Stimulated activated CD4-positive, alpha-beta T cell treated with anti-CD3 and anti-CD28 coated beads, Interleukin-4, amount 100 ng/mL, for 24 hours (primary cell): ENCODE results near the gene PHRF1.

Source experiments
- DNase-seq: peaks from one replicate; pipeline ENCODE4 v3.0.0-alpha.2; 2020

Gene PHRF1

DNA sequence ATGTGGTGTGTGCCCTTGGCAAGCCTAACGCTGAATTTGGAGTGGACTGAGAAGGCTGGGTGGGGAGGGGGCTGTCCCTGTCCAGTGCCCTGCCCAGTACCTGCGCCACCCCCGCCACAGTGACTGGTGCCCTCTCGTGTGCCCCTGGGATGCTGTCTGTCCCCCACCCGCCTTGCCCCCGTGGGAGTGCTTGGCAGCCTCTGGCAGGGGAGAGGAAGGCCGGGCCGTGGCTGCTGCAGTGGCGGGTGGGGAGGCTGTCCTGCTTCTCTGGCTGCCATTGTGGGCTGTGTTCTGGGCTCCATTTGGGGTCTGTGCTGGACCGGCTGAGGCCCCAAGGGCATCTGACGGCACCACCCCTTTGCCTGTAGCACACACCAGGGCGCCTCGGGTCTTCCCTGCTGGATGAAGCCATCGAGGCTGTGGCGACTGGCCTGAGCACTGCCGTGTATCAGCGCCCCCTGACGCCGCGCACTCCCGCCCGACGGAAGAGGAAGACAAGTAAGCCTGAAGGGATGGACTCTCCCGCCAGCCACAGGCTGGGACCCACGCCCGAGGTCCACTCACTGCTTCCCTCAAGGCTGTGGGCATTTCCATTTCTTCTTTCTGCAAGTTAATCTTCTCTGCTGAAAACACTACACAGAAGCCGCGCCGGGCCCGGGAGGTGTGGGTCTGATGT is 21.9 kb downstream of the PHRF1 start:
- no peak for DNase-seq

DNA sequence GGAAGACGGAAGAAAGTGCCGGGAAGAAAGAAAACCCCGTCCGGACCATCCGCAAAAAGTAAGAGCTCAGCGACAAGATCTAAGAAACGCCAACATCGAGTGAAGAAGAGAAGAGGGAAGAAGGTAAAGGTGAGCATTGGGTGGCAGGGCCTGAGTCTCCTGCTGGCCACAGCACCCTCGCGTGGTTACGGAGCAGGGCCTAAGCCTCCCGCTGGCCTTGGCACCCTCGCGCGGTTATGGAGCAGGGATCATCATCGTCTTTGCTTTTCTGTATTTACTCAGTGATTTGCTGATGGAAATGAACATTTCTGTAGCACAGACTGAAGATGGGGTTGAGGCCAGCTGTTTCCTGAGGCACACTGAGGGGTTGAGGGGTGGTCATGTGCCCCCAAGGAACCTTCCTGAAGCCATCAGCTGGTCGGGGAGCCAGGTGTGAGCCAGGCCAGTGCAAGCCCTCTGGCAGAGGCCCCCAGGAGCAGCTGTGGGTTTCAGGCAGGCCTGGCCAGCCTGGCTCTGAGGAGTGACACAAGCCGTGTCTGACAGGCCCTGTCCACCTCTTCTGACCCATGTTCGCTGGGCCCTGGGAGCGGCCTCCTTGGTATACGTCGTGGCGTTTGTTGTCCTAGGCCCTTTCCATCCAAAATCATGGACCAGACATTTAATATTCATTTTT is 25.4 kb downstream of the PHRF1 start:
- no peak for DNase-seq

DNA sequence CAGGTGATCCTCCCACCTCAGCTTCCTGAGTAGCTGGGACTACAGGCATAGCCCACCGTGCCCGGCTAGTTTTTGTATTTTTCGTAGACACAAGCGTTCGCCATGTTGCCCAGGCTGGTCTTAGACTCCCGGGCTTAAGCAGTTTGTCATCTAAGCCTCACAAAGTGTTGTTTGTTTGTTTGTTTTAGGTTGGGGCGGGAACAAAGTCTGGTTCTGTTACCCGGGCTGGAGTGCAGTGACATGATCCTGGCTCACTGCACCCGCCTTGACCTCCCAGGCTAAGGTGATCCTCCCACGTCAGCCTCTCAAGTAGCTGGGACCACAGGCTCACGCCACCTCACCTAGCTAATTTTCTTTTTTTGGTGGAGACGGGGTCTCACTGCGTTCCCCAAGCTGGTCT is 26.9 kb downstream of the PHRF1 start:
- DNase-seq: no peak

DNA sequence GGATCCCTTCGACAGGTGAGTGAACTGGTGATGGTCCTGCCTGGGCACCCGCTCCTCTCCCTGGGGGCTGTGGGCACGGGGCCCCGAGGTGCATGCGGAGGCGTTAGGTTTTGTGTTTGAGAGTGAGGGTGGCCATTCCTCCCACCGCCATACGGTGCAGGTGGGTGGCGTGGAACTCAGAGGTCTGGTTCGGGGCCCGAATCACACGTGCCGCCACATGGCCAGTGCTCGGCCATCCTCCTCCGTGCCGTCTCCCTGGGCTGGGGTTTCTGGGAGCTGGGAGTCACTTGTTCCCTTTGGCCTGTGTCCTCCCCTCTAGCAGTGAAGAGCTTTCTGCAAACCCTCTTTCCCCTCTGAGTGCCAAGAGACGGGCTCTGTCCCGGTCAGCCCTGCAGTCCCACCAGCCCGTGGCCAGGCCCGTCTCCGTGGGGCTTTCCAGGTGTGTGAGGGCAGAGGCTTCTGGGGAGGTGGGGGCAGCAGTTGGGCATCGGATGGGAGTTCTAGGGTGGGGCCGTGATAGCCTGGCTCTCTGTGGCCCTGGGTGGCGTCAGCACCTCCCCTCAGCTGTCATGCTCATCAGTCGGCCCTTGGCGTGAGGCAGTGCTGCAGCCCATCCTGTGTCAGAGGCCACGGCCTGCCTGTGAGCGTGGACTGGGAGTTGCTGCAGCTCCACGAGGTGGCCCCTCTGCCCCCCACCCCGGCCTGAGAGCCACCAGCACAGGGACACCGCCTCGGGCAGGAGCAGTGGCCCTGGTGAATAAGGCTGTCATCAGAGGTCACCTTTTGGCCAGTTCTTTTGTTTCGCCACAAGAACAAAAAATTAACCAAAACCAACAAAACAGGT is 29.2 kb downstream of the PHRF1 start:
- no peak for DNase-seq

DNA sequence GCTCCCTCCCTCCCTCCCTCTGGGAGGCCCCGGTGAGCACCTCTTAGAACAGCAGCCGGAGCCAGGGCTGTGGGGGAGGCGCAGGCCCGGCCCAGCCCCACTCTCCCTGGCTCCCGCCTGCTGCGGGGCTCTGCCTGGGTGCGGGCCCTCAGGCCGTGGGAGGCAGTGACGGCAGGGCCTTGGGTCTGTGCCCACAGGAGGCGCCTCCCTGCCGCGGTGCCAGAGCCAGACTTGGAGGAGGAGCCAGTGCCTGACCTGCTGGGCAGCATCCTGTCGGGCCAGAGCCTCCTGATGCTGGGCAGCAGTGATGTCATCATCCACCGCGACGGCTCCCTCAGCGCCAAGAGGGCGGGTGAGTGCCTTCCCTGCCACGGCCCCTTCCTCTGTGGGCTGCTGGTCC is 30.0 kb downstream of the PHRF1 start:
- no peak for DNase-seq

DNA sequence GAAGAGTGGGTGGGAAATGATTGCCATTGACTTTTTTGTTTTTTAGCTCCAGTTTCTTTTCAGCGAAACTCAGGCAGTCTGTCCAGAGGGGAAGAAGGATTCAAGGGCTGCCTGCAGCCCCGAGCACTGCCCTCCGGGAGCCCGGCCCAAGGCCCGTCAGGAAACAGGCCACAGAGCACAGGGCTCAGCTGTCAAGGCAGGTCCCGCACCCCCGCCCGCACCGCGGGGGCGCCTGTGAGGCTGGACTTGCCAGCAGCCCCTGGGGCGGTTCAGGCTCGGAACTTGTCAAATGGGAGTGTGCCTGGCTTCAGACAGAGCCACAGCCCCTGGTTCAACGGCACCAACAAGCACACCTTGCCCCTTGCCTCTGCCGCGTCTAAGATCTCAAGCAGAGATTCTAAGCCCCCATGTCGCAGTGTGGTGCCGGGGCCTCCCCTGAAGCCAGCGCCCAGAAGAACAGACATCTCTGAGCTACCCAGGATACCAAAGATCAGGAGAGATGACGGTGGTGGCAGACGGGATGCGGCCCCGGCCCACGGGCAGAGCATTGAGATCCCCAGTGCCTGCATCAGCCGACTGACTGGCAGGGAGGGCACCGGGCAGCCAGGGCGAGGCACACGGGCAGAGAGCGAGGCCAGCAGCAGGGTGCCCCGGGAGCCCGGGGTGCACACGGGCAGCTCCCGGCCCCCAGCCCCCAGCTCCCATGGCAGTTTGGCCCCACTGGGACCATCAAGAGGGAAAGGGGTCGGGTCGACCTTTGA is 30.9 kb downstream of the PHRF1 start:
- DNase-seq: no peak

DNA sequence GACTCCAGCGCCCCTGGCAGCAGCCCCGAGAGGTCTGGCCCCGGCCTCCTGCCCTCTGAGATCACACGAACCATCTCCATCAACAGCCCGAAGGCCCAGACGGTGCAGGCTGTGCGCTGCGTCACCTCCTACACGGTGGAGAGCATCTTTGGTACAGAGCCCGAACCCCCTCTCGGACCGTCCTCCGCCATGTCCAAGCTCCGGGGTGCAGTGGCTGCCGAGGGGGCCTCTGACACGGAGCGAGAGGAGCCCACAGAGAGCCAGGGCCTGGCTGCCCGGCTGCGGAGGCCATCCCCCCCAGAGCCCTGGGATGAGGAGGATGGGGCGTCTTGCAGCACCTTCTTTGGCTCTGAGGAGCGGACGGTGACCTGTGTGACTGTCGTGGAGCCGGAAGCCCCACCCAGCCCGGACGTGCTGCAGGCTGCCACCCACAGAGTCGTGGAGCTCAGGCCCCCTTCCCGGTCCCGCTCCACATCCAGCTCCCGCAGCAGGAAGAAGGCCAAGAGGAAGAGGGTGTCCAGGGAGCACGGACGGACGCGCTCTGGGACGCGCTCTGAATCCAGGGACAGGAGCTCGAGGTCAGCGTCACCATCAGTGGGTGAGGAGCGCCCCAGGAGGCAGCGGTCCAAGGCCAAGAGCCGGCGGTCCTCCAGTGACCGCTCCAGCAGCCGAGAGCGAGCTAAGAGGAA is 31.8 kb downstream of the PHRF1 start:
- DNase-seq: no peak

DNA sequence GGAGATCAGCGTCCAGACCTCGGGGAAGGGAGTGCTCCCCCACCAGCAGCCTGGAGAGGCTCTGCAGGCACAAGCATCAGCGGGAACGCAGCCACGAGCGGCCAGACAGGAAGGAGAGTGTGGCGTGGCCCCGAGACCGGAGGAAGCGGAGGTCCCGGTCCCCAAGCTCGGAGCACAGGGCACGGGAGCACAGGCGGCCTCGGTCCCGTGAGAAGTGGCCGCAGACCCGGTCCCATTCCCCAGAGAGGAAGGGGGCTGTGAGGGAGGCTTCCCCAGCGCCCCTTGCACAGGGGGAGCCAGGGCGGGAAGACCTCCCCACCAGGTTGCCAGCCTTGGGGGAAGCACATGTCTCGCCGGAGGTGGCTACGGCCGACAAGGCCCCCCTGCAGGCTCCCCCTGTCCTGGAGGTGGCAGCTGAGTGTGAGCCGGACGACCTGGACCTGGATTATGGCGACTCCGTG is 32.6 kb downstream of the PHRF1 start:
- no peak for DNase-seq

DNA sequence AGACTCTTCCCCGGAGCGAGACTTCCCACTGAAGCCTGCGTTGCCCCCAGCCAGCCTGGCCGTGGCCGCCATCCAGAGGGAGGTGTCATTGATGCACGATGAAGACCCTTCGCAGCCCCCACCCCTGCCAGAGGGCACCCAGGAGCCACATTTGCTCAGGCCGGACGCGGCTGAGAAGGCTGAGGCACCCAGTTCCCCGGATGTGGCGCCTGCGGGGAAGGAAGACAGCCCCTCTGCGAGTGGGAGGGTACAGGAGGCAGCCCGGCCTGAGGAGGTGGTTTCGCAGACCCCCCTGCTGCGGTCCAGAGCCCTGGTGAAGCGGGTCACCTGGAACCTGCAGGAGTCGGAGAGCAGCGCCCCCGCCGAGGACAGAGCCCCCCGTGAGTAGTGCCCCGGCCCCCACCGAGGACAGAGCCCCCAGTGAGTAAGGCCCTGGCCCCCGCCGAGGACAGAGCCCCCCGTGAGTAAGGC is 33.1 kb downstream of the PHRF1 start:
- DNase-seq: no peak

DNA sequence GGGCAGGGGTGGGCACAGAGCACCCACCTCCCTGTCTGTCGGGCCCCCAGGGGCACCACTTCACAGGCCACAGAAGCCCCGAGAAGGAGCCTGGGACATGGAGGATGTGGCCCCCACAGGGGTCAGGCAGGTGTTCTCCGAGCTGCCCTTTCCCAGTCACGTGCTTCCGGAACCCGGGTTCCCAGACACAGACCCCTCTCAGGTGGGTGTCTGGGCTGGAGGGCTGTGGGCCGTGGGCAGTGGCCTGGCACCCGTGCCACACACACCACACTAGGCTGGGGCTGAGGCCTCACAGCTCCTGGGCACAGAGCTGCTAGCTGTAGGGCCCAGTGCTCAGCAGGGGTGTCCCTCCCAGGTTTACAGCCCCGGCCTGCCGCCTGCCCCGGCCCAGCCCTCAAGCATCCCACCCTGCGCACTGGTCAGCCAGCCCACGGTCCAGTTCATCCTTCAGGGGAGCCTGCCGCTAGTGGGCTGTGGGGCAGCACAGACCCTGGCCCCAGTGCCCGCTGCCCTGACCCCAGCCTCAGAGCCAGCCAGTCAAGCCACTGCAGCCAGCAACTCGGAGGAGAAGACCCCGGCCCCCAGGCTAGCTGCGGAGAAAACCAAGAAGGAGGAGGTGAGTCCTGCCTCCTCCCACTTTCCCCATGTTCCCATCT is 34.0 kb downstream of the PHRF1 start:
- DNase-seq: no peak

DNA sequence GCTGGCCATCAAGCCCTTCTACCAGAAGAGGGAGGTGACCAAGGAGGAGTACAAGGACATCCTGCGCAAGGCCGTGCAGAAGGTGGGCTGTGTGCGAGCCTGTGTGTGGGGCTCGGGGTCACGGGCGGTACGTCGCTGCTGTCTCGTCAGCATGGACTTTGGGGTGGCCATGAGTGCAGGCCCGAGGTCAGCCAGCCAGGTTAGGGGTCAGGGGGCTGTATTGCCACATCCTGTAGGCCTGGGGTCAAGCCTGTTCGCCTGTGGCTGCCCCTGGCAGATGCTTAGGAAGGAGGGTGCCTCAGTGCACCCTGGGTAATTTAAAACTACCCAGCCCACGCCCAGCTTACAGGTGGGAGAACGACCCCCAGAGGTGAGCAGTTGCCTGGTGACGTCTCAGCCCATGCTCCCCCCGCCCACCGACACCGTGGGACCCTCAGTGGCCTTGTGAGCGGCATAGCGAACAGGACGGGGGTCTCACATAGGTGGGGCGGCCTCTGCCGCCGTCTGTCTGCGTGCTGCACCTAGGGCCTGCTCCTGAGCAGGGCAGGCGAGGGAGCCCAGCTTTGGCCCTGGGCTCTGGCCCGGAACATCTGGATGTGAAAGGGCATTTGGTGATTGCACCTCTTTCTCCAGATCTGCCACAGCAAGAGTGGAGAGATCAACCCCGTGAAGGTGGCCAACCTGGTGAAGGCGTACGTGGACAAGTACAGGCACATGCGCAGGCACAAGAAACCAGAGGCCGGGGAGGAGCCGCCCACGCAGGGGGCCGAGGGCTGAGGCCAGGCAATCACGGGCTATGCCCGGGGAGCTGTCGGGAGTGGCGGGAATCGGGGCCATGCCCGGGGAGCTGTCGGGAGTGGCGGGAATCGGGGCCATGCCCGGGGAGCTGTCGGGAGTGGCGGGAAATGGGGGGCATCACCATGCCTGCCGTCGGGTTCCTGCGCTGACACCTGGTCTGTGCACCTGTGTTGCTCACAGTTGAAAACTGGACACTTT is 35.0 kb downstream of the PHRF1 start:
- DNase-seq: no peak

DNA sequence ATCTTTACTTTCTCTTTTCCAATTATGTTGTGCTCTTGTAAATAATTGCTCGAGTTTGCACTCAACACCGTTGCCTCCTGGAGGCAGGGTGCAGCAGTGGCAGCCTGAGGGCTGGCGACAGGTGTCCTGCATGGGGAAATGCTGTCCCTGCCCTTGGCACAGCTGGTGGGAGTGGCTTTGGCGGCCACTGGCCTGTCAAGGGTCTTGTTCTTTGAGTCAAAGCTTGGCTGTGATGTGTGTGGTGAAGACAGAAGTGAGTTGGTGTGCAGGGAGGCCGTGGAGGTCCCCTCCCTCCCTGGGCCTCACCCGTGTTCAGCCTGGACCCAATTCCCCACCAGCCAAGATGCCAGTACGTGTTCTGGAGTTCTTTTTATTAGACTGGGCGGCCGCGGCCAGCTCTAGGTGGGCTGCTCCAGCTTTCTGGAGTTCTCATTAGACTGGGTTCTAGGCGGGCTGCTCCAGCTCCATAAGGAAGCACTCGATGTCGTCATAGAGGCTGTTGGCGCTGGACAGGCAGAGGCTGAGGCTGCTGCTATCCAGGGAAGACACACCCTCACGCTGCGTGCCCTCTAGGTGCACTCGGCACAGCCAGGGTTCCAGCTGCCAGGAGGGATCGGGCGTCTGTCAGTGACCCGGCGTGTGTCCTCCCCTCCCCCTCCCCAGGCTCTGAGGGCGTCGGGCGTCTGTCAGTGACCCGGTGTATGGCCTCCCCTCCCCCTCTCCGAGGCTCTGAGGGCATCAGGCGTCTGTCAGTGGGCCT is 36.1 kb downstream of the PHRF1 start:
- DNase-seq: no peak

DNA sequence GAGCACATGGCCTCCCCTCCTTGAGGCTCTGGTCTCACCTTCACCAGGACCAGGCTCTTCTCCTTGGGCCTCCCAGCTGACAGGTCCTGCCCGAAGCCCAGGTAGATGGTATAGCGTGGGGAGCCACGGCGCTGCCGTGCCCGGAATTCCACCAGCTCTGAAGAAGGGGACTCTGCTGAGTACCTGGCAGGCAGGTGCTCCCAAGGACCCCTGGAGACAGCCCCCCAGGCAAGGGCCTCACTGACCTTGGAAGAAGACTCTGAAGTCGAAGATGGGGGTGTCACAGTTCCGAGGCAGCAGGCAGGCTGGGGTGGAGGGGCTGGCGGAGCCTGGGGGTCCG is 36.7 kb downstream of the PHRF1 start:
- no peak for DNase-seq

DNA sequence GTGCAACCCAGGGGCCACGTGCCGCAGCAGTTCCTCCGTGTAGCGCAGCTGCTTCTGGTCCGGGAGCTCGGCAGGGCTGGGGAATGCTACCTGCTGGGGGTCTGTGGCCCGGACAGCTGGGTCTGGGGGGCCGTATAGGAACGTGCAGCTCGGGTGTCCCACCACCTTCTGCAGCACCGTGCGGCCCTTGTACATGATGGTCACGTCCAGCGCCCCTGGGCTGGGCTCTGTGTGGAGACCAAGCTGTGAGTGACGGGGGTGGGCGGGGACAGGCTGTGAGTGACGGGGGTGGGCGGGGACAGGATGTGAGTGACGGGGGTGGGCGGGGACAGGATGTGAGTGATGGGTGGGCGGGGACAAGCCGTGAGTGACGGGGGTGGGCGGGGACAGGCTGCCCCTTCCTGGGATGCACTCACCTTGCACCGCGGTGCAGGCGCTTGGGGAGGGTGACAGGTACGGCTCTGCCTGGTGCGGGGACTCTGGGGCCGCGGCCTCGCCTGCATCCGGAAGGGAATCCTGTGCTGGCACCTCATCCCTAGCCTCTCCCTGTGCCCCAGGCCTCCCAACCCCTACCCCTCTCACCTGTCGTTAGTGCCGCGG is 37.2 kb downstream of the PHRF1 start:
- peak; percentile 83 for DNase-seq

DNA sequence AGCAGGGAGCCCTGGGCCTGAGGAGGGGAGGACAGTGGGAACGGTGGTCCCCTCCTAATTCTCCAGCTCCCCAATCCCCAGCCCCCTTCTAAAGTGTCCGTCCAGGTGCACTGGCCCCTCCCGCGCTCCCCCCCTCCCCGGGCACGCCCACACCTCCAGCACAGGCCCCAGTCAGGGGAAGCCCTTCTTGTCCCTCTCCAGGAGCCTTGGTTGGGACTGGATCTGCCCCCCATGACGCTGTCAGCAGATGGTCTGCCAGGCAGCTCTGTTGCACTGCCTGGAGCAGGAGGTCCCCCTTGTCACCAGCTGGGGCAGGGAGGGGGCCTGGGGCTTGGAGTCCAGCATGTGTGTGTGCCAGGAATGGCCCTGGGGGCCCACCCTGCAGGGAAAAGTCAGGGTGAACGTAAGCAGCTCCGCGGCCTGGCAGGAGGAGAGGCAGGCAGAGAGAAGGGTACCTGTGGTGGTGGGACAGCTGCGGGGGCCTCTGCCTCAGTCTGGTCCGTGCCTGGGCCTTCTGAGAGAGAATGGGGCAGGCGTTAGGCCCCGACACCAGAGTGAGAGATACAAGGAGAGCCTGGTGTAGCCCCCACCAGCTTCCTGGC is 37.9 kb downstream of the PHRF1 start:
- DNase-seq: no peak

DNA sequence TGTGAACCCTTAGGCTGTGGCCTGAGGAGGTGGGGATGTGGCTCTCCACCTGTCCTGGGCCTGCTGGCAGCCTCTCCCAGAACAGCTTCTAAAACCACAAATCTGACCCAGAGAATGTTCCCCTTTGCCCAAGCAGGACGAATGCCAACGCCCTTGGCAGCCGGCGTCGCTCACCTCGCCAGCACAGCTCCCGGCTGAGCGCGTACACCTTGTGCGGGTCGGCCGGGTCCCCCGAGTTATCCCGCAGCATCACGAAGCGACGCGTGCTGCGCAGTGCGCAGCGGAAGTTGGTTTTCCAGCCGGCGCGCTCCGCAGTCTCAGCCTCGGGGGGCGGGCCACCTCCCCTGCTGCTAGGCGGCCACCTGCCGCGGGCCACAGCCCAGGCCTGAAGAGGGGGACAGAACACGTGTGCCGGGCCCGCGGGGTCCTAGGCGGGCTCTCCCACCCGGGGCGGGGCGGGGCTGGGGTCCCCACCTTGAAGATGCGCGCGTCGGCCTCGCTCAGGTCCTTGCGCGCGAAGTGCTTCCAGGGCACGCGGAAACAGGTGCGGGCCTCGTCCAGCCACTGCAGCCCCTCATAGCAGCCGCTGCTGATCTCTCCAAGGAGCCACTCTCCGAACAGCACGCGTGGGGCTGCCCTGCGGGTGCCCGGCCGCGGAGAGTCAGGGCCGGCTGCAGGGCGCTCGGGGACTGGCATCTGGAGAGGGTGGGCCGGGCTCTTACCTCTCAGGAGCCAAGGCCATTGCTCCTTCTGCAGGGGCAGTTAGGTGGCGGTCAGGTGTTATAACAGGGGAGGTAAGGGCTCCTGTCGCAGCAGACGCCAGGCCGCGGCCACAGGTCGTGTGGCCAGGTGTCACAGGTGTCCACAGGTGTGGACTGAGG is 38.6 kb downstream of the PHRF1 start:
- no peak for DNase-seq

DNA sequence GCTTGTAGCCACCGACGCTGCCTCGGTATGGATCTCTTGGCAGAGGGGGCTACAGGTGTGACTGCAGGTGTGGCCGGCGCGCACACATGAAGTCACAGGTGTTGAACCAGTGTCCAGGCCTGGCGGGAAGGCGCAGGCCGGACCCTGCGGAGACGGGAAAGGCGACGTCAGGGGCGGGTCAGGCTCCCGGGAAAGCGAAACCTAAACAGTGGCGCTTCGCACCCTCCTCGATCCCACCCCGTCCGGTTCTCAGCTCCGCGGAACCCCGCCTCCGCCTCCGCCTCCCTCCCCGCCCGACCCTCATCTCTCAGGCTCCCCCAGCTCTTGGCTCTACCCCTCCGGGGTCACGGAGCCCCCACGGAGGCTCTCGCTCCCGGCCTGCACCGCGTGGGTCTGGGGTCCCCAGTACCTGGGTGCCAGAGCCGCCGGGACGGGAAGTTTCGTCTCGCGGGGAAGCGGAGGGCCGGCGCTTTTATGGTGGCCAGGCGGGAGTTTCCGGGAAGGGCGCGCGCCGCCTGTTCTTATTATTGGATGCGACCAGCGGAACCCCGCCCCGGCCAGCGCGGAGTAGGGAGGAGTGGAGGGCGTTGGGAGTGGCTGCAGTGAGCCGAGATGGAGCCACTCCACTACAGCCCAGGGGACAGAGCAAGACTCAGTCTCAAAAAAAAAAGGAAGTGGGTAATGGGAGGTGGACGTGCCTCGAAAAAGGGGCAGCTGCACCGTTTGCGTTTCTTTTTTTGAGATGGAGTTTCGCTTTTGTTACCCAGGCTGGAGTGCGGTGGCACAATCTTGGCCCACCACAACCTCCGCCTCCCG is 39.4 kb downstream of the PHRF1 start, which contains the start of gene IRF7:
Gene IRF7 (minus strand): TSS at position 447 of the 816 bp plus-strand sequence. CDS start 586 bp downstream, outside the sequence.
- peak; percentile 85 for DNase-seq
